Fibroblast of villous mesenchyme (primary cell): ENCODE results near the gene LRRC14B. TPM values are rescaled to one million over a fixed set of nuclear protein-coding genes. Genes with fewer than 3 reads are reported as not detected.
A peak's percentile ranks its signal among the peaks of the same experiment; 100 is the strongest.

Source experiments
- DNase-seq: peaks from one replicate; pipeline ENCODE4 v3.0.0-alpha.2; 2010; ENCODE audit warnings: low read depth
- H3K4me3 ChIP-seq: 2 replicates; pipeline ENCODE4 v1.5.1; 2011; ENCODE audit warnings: low read depth, mild to moderate bottlenecking, low read length
- CTCF ChIP-seq: IDR thresholded peaks from 2 replicates; pipeline ENCODE4 v1.5.1; 2012; ENCODE audit warnings: low read depth, mild to moderate bottlenecking, low read length; ENCODE audit not compliant: insufficient read depth
- total RNA-seq: library from RNA; depleted of rRNA; stranded (reverse); fragments of >200 nt; gene quantifications from 2 replicates; pipeline ENCODE4 v1.2.3, GENCODE V29; 2012

LRRC14B gene
- total RNA-seq, 1 donor: not detected

GRCh38 chr5:155651-156410 lies 35.5 kb upstream of the LRRC14B start:
- no peak for DNase-seq
- H3K4me3 ChIP-seq: no peak overlapping the region
- TF ChIP-seq CTCF: no peak

GRCh38 chr5:156411-157072 lies 34.8 kb upstream of the LRRC14B start:
- no peak for DNase-seq
- no peak for TF ChIP-seq CTCF
- no peak overlapping the region for H3K4me3 ChIP-seq

GRCh38 chr5:157126-157715 lies 34.1 kb upstream of the LRRC14B start:
- TF ChIP-seq CTCF: no peak
- no peak overlapping the region for H3K4me3 ChIP-seq
- no peak for DNase-seq

- no peak overlapping the region for H3K4me3 ChIP-seq
- no peak for TF ChIP-seq CTCF
These were observed 33.5 kb upstream of the LRRC14B start for GRCh38 chr5:157801-158200.

GRCh38 chr5:158807-159447 lies 32.4 kb upstream of the LRRC14B start:
- no peak overlapping the region for H3K4me3 ChIP-seq
- TF ChIP-seq CTCF: no peak
- no peak for DNase-seq

More at GRCh38 chr5:157801-158200, 33.5 kb upstream of the LRRC14B start:
- DNase-seq: no peak

GRCh38 chr5:159448-160172 lies 31.7 kb upstream of the LRRC14B start:
- no peak overlapping the region for H3K4me3 ChIP-seq
- no peak for TF ChIP-seq CTCF
- peak; percentile 25 for DNase-seq
